Left lung (tissue), 10 donors: ENCODE measurements around the gene GPC6. TPM values are rescaled to one million over a fixed set of nuclear protein-coding genes. Genes with fewer than 3 reads are reported as not detected.

Source experiments
- ATAC-seq: fragments of 200-7000 bp; cut with Tn5 transposase; one replicate; pipeline ENCODE4 v1.9.1; 2020; ENCODE audit warnings: moderate library complexity
- DNase-seq, 4 donors: peaks; one replicate each; pipeline ENCODE4 v3.0.0-alpha.2; 2013 to 2020
- H3K27ac ChIP-seq, 2 donors: fragments of 200-600 bp; sonication (generic) in 1 of 2; one replicate each; pipeline versions ENCODE4 v1.5.0 to v1.8.0; 2020 to 2021
- H3K27me3 ChIP-seq, 2 donors: fragments of 200-600 bp; sonication (generic) in 1 of 2; one replicate each; pipeline versions ENCODE4 v1.5.0 to v1.8.0; 2020 to 2021
- H3K36me3 ChIP-seq, 2 donors: fragments of 200-600 bp; sonication (generic) in 1 of 2; one replicate each; pipeline versions ENCODE4 v1.5.0 to v1.8.0; 2020 to 2021
- H3K4me1 ChIP-seq, 2 donors: fragments of 200-600 bp; one replicate each; pipeline ENCODE4 v1.8.0; 2021
- H3K4me3 ChIP-seq, 2 donors: fragments of 200-600 bp; sonication (generic) in 1 of 2; one replicate each; pipeline versions ENCODE4 v1.5.0 to v1.8.0; 2020 to 2021; ENCODE audit warnings: mild to moderate bottlenecking in 1 of 2
- H3K9me3 ChIP-seq, 2 donors: fragments of 200-600 bp; sonication (generic) in 1 of 2; one replicate each; pipeline versions ENCODE4 v1.5.0 to v1.8.0; 2020 to 2021
- CTCF ChIP-seq, 2 donors: fragments of 200-600 bp; sonication (generic) in 1 of 2; IDR thresholded peaks; one replicate each; pipeline versions ENCODE4 v1.5.0 to v1.8.0; 2021; ENCODE audit warnings: antibody characterized with exemption in 2 of 2
- intact Hi-C, 2 donors: fragments of 100-400 bp; cut with DNase I; formaldehyde crosslinking; loops; one replicate each; pipeline versions ENCODE4 v1.11.2 to v1.14.2; 2022
- polyA plus RNA-seq, 6 donors: library from polyadenylated mRNA; unstranded; fragments of 120-200 nt; gene quantifications; one replicate each; pipeline ENCODE4 v1.2.1, GENCODE V29; 2013; ENCODE audit not compliant: insufficient read length in 6 of 6
- total RNA-seq, 2 donors: library from RNA; stranded (reverse); fragmentation: NEBNext Ultra II Directional; extraction: Animal tissue kit (Norgen Biotek cat#: 25700); gene quantifications; one replicate each; pipeline ENCODE4 v1.2.1, GENCODE V29; 2021
- donor health status: DM: no; HTN: yes; CAD: no.
- donor health status: DM: no; HTN: no; CAD: no.

Gene GPC6
- total and polyA plus RNA-seq, 8 donors, result 9.6 to 25.8 (median 21.1) TPM

- H3K27ac ChIP-seq, result no peak overlapping the region
- no peaks in the 10 kb centered on the region for H3K4me1 ChIP-seq
- intact Hi-C loops, result no loop called here
- no peaks in the 10 kb centered on the region for H3K27me3 ChIP-seq
- DNase-seq (no peak), ATAC-seq (no peak)
- peaks cover 0 to 1% of the 10 kb centered on the region in 2 donors for H3K9me3 ChIP-seq
- no peak overlapping the region for H3K4me3 ChIP-seq
- TF ChIP-seq CTCF (IDR thresholded peaks at IDR 0.05), result no peak
- no peaks in the 10 kb centered on the region for H3K36me3 ChIP-seq
Observed at GRCh38 chr13:93729383-93729782, 502.8 kb downstream of the GPC6 start.

- peaks cover 0 to 1% of the 10 kb centered on the region in 2 donors for H3K9me3 ChIP-seq
- ATAC-seq (peak; percentile 90), DNase-seq (peak in 1 of 4 donors; percentile 28)
- no peaks in the 10 kb centered on the region for H3K4me1 ChIP-seq
- H3K36me3 ChIP-seq, result no peaks in the 10 kb centered on the region
- no peaks in the 10 kb centered on the region for H3K27me3 ChIP-seq
- H3K27ac ChIP-seq, result no peak overlapping the region
- intact Hi-C loops, result no loop called here
- H3K4me3 ChIP-seq, result no peak overlapping the region
- TF ChIP-seq CTCF (IDR thresholded peaks at IDR 0.05), result no peak
Observed at GRCh38 chr13:93730780-93731179, 504.2 kb downstream of the GPC6 start.

GRCh38 chr13:93732186-93732585 lies 505.6 kb downstream of the GPC6 start:
- peaks cover 0 to 1% of the 10 kb centered on the region in 2 donors for H3K9me3 ChIP-seq
- DNase-seq (peak in 2 of 4 donors; percentile 18), ATAC-seq (no peak)
- no peaks in the 10 kb centered on the region for H3K36me3 ChIP-seq
- H3K27me3 ChIP-seq, result no peaks in the 10 kb centered on the region
- H3K4me1 ChIP-seq, result no peaks in the 10 kb centered on the region
- no peak overlapping the region for H3K4me3 ChIP-seq
- intact Hi-C loops, result no loop called here
- H3K27ac ChIP-seq, result no peak overlapping the region
- no peak for TF ChIP-seq CTCF (IDR thresholded peaks at IDR 0.05)

GRCh38 chr13:93736081-93736480 lies 509.5 kb downstream of the GPC6 start:
- Histone ChIP-seq H3K27ac (no peak overlapping the region), H3K36me3 (no peaks in the 10 kb centered on the region), H3K4me1 (no peaks in the 10 kb centered on the region), H3K27me3 (no peaks in the 10 kb centered on the region), H3K4me3 (no peak overlapping the region), H3K9me3 (no peaks in the 10 kb centered on the region)
- no peak for TF ChIP-seq CTCF (IDR thresholded peaks at IDR 0.05)
- DNase-seq, result no peak
- intact Hi-C loops, result no loop called here
- no peak for ATAC-seq

- no peak for TF ChIP-seq CTCF (IDR thresholded peaks at IDR 0.05)
- ATAC-seq, result no peak
Observed at GRCh38 chr13:93736909-93737308, 510.3 kb downstream of the GPC6 start.

More at GRCh38 chr13:93736909-93737308, 510.3 kb downstream of the GPC6 start:
- intact Hi-C loops, result no loop called here
- Histone ChIP-seq H3K36me3 (no peaks in the 10 kb centered on the region), H3K27ac (no peak overlapping the region), H3K4me3 (no peak overlapping the region), H3K9me3 (no peaks in the 10 kb centered on the region), H3K4me1 (no peaks in the 10 kb centered on the region), H3K27me3 (no peaks in the 10 kb centered on the region)
- no peak for DNase-seq
